D721Med (cell line): ENCODE measurements around the gene LDB3.
"Not testable (repeated sequence)": the region's sequence is repeated elsewhere in the genome, so short reads cannot be mapped to it uniquely, and the experiment has no call there.

Experiments
- DNase-seq: peaks from one replicate; pipeline ENCODE4 v3.0.0; 2011; ENCODE audit warnings: low spot score; ENCODE audit not compliant: insufficient read length
- FAIRE-seq: peaks from 2 replicates; lab custom pipeline; 2011; peaks lifted over from hg19 to GRCh38; lab: Jason Lieb, UNC
- TF ChIP-seq, protein P1 (sequence below): IDR thresholded peaks from 2 replicates; pipeline ENCODE4 v1.5.1; 2012; ENCODE audit warnings: mild to moderate bottlenecking, control low read depth; ENCODE audit not compliant: insufficient read depth; ENCODE audit errors: missing control alignments

Gene LDB3

DNA sequence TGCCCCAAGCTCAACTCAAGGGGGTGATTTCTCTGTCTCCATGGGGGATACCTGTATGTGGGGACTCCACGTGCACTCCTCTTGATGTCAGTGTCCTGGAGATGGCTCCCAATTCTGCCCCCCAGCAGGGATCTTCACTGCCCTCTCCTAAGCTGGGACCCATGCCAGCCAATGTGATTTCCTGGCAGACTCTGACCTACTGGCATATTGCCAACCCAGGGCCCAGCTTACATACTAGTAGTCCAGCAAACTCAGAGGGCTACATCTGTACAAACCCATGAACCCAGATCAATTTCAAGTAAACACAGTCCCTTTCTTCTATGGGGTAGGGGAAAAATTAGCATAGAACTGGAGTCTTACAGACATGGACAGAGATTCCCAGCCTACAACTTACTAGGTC is 61.9 kb downstream of the LDB3 start:
- no peak for FAIRE-seq
- no peak for DNase-seq
- TF ChIP-seq, protein P1, sequence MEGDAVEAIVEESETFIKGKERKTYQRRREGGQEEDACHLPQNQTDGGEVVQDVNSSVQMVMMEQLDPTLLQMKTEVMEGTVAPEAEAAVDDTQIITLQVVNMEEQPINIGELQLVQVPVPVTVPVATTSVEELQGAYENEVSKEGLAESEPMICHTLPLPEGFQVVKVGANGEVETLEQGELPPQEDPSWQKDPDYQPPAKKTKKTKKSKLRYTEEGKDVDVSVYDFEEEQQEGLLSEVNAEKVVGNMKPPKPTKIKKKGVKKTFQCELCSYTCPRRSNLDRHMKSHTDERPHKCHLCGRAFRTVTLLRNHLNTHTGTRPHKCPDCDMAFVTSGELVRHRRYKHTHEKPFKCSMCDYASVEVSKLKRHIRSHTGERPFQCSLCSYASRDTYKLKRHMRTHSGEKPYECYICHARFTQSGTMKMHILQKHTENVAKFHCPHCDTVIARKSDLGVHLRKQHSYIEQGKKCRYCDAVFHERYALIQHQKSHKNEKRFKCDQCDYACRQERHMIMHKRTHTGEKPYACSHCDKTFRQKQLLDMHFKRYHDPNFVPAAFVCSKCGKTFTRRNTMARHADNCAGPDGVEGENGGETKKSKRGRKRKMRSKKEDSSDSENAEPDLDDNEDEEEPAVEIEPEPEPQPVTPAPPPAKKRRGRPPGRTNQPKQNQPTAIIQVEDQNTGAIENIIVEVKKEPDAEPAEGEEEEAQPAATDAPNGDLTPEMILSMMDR: no peak

DNA sequence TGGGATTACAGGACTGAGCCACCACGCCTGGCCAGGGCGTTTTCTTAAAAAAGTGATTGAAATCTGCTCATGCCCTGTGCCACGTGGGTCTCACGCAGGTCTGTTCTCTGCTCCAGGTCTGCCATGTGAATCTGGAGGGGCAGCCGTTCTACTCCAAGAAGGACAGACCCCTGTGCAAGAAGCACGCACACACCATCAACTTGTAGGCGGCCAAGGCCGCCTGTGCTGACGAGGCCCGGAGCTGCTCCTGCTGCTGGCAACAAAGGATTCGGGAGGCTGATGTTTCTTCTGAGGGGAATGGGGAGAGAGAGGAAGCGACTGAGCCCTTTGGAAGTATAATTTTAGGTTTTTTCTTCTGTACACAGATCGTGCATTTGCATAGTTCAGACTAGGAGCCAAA is 64.5 kb downstream of the LDB3 start:
- TF ChIP-seq, protein P1: no peak
- FAIRE-seq (no peak), DNase-seq (no peak)

DNA sequence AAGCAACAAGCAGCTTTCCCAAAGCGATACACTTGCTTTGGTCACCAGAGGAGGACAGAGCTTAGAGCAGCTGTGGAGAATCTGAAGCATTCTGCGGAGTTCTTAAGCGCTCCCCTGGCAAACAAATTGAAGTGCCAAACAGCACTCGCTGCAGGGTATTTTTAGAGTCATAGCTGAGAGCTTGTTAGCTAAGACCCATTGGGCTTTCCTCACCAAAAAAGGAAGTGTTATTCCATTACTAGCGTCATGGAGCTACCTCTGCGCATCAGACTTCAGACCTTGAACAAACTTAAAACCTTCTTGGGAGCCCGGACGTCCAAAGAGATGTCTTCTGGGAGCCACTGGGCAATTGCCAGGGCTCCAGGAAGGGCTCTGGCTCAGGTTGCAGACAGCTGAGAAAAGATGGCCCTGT is 65.0 kb downstream of the LDB3 start:
- no peak for FAIRE-seq
- TF ChIP-seq, protein P1: no peak

DNA sequence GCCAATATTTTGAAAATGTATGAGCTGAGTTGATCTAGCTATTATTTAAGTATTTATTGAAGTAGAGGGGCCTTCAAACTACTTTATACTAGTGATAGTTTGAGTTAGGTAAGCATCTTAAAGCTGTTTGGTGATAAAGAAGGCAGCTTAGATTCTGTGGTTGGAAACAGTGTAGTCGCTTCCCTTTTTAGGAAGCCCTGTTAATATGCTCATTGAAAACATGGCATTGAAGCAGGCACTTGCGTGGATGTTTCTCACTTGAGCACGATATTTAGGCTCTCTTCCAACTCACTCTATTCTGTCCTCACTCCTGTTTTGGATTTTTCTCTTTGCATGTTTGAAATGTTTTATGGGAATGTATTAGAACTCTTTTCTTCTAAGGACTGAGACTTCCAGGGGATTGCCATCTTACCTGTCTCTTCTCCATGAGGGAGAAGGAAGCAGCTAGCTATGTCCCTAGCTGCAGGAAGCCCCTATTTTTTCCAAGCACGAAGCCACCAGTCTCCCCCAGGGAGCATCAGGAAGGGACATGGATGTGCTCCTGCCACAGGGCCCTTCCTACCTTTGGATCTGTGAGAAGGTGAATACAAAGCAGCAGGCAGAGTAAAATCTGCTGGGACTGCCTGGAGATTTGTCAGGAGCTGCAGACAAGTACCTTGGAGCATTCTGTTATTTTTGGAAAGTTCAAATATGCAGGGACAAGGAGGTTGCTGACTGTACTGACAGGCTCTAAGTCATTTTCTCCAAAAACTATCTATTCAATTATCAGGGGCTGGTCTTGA is 66.1 kb downstream of the LDB3 start:
- no peak for FAIRE-seq
- TF ChIP-seq, protein P1: no peak
- no peak for DNase-seq

More for the DNA sequence above, 65.0 kb downstream of the LDB3 start:
- DNase-seq: no peak

DNA sequence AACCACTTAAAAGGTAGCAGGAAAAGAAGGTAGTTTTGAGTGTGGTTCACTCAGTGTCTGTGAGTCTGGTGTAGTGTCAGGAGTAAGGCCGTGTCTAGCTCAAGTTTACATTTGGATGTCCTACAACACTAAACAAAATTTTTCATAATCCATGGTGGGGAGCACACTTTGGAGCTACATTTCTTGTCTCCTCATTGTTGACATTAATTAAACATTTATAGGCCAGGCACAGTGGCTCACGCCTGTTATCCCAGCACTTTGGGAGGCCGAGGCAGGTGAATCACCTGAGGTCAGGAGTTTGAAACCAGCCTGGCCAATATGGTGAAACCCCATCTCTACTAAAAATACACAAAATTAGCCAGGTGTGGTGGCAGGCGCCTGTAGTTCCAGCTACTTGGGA is 67.0 kb downstream of the LDB3 start:
- DNase-seq, FAIRE-seq: not testable (repeated sequence)

DNA sequence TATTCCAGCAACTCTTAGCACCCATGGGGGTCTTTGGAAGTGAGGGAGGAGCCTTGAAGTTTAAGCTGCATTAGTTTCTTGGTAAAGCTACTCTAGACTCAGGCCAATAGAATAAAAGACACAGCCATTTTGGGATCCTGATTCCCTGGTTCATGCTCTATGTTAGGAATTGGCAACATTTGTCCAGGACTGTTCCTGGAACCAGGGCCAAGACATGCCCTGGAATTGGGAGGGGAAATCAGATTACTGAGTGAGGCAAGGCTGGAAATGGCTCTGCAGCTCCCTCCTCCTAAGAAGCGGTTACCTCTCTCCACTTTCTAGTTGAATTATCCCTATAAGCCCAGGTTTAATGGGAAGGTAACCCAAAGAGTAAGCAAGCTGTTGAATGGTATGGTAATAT is 73.9 kb downstream of the LDB3 start:
- no peak for DNase-seq
- TF ChIP-seq, protein P1: no peak
- FAIRE-seq: no peak

DNA sequence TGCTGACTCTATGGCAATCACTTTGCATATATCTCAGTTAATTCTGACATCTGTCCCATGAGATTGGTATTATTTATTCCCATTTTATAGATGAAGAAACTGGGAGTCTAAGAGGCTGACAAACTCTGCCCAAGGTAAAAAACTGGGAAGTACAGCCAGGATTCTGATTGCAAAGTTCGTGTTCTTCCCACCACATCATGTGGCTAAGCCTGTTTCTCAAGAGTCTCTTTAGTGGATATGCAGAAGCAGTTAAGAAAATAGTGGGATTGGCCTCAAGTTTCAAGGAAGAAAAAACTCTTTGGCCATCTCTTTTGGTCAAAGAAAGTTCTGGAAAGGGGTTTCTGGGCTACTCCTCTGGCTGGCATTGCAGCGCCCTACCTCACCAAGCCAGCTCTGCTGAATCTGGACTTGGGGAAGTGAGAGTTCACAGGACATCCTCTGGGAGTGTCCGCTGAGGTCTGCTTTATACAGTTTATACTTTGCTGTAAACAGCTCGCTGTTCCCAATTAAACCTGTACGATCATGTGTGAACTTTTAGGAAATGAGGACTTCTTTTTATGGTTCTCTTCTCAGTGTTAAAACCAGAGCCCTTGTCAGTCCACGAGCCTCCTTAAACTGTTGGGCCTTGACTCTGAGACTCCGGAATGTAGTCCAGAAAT is 75.9 kb downstream of the LDB3 start:
- FAIRE-seq: no peak
- TF ChIP-seq, protein P1: no peak

More for the DNA sequence above, 75.9 kb downstream of the LDB3 start:
- no peak for DNase-seq
